NCI-H2227 treated with DMSO at 0.1 percent for 48 hours (cell line): ENCODE measurements around the gene TENM4.

Experiments used
- DNase-seq: peaks from one replicate; lab custom pipeline; 2025; lab: John Stamatoyannopoulos, UW

The TENM4 gene

DNA sequence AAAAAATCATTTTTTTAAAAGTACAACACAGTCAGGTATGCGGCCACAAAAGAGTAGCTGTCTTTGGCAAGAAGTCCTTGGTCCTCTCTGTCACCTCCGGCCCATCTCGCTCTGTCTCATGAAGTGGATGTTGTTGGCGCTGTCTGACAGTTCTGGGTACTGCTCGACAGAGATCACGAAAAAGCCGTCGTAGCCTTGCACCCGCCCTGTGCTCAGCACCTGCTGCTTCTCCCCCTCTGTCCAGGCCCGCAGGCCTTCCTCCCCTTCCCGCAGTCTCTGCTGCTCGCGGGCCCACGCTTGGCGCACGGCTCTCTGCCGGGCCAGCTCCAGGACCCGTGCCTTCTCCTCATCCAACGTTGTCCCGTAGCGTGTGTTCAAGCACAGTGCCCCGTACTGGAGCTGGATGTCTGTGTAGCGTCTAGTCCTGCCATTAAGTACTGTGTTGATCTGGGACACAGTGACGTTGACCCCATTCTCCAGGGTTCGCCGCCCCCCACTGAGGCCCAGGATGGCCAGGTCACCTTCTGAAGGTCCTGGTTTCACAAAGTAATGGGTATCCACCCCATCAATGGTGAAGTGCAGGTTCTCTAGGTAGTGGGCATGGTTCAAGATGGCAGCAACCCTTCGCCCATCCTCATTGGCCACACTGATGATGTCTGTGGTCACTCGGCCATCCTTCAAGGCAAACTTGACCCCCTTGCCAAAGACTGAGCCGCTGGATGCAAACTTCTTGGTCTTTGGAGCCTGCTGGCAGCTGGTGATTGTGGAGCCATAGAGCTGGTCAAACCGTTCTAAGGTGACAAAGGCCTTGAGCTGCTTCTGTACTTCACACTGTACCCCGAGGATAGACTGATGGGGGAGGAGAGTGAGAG is 782.6 kb downstream of the TENM4 start:
- no peak for DNase-seq

DNA sequence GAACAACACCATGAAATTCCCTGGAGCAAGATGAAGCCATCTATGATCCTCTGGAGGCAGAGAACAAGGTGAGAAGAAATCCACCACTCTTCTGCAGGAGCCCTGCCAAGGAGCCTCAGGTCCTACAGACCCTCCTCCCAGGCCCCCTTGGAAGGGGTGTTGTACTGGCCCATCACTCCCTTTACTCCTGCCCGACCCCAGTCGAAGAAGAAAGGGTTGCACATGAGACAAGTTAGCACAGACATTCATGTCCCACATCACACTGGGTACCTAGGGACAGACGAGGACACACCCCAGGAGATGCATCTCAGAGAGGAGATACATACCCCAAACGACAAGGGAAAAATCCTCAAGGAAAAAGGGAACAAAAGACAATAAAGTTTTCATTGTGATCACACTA is 783.4 kb downstream of the TENM4 start:
- no peak for DNase-seq

DNA sequence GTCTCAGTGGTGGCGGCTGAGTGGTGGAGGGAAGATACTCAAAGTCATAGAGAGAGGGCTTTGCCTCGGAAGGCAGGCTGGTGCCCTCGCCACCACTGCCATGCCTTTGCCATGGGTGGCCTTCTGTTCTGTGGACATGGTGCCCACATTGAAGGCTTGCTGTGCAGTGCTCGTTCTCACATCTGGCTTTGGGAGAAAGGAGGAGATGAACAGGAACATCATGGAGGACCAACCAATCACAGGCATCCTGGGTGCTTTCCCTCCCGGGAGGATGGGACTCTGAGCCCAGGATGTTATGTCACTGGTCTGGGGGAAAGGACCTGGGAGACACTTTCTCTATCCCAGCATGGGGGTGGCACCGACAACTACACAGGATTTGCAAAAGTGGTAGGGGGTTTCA is 783.8 kb downstream of the TENM4 start:
- DNase-seq: no peak

DNA sequence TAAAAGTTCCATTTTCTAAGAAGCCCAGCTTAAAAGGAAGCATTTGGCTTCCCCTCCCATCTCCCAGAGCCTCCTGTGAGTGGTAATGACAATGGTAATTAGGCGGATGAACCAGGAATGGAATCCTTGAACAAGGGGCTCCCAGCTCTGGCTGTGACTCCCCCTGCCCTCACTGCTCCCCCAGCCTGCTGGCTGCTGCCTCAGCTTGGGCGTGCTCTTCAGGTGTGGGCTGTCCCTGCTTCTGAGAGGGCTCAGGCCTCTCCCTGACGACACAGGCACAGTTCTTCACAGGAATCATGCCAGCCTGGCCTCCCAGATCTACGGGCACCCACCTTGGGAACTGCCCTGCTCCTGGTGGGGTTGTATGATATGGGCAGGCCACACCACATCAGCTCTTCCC is 784.5 kb downstream of the TENM4 start:
- DNase-seq: no peak

DNA sequence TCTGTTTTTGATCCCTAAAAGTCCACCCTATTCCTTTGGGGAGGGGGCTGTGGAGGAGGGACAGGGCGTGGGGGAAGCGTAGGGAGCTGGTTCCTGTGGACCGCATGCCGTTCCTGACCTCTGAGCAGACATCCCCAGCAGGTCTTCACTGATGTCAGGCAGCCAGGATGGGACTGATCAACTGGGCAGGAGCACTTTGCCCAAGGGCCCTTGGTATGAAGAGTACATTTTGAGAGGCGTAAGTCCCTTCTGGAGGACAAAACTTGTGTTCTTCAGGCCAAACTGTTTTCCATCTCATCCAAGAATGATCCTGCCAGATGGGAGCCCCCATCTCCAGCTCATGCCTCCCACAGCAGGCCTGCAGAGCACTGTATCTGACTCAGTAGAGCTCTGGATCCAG is 785.3 kb downstream of the TENM4 start:
- DNase-seq: no peak

DNA sequence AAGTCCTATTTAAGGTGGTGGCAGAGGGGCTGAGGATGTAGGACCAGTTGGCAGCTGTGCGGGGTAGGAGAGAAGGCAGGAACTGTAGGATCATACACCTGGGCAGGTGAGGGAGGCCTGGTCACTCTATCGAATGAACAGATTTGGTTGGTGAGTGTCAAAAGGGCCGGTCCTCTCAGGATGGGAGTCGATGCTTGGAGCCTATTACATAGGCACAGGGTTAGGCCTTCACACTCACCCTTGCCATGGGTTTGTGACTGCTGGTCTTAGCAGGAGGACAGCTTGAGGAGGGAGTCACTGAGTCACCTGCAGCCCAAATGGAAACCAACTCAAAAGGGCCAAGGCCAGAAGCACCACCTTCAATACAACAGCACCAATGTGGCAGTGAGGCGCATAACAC is 786.0 kb downstream of the TENM4 start:
- no peak for DNase-seq

DNA sequence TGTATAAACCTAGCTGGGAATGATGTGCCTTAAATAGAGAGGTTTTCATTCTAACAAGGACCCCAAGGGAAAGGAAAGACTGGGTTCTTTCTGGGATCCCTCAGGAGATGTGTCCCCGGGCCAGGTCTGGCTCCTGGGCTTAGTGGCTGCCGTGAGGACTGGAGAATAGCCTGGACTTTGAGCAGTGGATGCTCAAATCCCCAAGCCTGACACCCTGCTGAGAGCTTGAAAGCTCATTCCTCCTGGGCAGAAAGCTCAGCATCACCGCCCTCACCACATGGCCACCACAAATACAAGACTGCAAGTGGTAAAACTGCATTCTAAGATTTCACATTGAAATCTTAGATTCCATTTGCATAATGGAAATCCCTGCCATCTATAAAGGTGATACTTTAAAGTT is 786.8 kb downstream of the TENM4 start:
- no peak for DNase-seq

DNA sequence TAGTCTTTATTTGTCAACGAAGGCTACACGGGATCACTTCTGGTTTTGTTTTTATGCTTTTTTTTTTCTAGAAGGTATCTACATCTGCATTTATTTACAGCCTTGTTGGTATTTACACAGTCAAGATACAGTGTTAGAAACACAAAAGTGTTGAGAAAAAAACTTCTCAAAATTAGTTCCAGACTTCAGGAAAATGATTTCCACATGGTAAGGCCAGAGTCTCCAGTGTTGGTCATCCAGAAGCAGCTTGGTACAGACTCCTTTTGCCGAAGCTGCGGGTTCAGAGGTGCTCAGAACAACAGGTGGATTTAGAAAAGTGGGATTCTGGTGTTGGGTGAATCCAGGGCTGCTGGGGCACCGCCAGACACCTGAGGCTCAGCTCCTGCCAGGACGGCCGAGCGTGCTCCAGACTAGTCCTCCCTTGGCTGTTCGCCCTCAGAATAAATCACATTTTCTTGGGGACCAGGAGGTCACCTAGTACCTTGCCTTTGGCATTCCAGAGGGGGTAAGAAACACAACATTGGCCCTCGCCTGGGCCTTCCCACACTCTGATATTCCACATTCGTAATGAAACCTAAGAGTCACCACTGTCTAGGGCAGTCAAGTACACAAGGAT is 787.4 kb downstream of the TENM4 start:
- no peak for DNase-seq

DNA sequence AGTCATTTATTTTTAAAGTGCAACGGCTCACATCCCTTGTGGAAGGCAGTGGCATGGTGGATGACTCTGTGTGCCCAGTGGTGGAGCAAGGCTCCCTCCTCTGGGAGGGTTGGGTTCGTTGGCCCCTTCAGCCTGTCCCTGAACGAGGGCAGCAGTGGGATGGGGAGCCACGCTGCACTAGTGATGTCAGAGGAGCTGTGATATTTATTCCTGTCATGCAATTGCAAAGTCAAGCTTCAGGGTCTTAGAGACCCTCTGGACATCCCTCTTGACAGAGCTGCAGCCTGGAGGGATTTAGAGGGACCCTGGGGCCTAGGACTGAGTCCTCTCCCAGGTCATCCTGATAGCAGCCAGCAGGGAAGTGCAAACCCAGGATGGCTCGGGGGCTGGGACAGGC is 788.0 kb downstream of the TENM4 start:
- no peak for DNase-seq

DNA sequence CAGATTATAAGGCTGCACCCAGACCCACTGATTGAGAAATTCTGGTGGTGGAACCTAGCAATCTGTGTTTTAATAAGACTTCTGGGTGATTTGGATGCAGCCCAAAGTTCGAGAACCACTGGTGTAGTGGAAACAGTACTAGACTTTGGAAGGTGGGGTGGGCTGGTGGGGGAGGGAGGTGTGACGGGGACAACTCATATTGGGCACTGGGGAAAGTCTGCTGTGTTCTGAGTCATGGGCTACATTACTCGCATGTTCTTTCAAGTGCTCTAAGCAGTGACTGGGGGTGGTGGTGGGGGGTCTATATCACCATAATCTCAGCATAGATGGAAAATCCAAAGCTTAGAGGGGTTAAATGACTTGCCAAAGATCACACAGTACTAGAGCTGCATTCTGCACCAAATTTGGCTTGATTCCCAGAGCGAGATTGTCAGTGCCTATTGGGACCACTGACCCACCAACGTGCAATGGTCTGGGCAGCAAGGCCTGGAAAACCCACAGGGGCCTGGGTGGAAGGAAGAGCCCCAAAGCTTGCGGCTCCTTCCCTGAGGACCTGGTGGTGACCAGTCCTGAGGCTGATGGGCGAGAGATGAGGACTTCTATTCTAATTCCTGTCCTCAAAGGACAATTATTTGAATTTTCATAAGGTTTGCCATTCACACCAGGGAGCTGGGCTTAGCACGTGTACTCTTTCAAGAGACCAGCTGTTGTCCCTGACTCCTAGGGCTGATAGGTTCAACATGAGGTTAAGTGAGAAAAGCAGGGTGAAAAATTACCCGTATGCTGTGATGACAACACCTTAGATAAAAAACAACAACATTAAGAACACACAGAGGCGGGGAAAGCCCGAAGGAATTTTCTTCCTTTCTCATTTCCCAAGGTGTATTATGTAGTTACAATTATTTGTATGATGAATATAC is 788.6 kb downstream of the TENM4 start:
- no peak for DNase-seq

DNA sequence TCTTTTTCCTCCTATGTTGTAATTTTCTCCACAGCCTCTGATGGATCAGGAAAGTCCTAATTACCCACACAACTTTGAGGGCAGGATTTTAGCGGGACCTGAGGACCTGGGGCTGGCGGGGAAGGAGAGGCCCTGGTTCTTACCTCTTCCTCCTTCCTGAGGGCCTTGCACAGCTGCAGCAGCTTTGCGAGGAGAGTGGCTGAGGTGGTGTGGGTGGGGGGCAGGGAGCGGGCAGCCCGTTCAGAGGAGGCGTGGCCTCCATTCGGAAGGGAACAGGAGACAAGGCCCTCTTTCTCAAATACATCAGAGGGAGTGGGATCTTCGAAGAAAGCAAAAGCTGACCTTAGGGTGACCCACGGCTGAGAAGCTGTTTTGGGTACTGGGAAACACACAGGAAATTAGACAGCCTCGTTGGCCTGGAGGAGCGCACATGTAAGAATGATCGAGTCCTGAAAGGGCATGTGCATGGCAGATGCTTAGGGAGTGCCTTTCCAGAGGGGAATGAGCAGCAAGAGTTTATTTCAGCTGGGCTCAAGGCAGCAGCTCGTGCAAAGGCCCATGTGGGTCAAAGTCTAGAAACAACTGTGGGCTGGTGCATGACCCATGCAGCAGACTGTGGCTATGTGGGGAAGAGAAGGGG is 789.6 kb downstream of the TENM4 start:
- no peak for DNase-seq

DNA sequence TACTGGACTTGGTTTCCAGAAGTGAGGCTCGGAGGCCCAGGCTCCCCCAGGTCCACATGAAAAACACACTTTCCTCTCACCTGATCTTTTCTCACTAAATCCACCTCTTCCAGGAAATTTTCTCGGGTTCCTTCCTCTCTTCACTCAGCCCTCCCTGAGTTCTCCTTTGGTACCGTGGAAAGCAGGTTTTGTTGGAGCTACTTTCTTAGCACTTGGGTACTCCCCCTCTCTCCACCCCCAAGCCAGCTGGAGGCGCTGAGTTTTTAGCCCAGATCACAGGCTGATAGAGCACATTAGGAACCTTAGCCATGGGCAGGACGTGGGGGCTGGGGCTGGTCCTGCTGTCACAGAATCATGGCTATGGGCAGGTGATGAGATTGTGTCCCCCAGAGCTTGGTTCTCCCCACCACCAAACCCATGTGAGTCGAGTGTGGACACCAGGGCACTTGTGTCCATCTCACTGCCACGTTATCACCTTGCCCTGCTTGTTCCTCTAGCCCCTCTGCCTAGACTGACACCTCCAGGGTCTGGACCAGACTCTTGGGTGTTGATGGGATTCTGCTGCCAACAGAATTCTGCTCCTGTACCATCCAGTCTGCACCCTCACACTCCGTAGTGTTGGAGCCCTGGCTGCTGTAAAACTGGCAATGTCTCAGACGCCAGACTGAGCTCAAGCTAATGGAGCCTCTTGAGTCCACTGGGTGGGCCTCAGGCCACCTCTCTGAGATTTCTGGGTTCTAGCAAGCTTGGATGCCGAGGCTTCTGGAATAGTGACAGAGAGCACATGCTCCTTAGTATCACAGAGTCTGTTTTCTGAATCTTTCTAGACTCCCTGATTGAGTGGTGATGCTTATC is 791.2 kb downstream of the TENM4 start:
- DNase-seq: no peak

DNA sequence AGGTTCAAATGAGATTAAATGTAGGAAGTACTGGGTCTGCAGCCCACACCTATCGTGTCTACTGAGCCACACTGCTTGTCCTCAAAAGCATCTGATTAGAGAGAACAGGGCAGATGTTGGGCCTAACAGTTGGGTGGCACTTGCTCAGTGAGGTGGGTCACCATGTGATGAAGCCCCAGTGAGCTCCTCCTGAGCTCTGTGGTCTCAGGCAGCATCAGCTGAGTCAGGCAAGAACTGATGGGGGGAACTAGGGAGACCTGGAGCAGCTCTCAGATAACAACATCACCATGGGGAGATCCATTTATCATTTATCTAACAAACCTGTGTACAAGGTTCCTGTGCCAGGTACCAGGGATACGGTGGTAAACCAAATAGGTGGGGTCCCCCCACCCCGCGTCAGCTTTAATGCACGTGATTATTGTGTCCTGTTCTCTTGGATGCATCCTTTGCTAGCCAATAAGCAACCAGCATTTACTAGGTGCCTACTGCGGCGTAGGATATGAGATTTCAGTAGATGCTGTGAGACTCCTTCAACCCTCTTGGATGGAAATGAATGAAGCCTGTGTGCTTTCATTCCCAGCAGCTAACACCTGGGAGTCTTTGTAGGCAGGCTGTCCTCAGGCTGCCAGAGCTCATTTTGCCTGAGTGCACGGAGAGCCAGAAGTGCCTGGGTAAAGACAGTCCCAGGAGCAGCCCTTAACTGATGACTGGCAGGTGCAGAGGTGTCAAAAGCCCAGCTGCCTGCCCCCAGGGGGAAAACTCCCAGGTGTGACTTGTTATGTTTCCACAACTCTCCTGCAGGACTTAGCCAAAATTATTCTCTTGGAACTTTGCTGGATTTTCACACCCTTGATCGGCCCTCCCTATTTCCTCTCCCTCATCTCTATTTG is 792.6 kb downstream of the TENM4 start:
- DNase-seq: no peak

DNA sequence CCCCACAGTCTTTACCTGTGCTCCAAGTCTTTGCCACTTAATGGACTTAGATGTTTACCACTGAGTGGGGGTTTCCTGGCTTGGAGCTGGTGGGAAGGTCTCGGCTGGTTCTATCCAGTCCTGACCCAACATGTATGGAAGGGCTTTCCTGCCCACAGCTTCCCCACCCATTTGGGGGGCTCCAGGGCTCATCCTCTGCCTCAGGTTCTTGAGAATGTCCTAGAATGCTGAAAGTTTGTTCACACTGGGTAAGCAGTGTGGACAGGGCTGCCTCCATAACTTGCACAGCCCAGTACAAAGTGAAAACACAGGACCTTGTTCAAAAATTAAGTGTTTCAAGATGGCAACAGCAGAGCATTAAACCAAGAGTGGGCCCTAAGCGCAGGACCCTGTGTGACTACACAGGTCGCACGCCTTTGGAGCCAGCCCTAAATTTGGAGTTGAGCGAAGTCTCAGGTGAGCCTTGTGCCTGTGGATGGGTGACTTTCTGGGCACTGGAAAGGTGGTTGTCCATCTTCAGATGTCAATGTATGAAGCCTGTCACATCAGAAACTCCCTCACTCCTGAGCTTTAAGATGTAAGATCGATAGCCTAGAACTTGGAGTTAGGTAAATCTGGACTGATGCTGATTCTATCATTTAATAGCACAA is 793.4 kb downstream of the TENM4 start:
- no peak for DNase-seq

DNA sequence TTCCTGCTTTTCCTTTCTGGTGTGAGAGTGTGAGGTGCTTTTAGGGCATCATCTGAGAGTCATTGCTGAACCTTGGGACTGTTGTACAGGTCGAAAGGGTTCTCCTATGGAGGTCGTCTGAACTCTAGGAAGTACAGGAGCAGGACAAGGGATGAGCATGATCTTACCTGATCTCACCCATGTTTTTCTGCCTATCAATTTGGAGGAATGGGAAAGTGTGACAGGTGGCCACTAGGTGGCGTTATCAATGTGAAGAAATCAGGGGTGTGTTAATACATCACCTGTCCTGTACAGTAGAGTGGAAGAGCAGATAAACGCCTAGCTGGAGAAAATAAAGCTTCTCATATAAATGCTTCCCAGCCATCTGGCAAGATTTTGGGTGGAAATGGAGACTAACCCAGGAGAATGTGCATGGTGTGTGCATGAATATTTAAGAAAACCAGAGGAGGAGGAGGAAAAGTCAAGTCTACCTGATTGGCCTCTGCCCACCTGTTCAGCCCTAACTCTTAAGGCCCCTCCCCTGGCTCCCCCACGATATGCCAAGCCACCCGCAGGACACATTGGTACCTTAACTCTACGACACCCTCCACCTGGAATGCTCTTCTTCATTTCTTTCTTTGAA is 794.2 kb downstream of the TENM4 start:
- peak; percentile 36 for DNase-seq

DNA sequence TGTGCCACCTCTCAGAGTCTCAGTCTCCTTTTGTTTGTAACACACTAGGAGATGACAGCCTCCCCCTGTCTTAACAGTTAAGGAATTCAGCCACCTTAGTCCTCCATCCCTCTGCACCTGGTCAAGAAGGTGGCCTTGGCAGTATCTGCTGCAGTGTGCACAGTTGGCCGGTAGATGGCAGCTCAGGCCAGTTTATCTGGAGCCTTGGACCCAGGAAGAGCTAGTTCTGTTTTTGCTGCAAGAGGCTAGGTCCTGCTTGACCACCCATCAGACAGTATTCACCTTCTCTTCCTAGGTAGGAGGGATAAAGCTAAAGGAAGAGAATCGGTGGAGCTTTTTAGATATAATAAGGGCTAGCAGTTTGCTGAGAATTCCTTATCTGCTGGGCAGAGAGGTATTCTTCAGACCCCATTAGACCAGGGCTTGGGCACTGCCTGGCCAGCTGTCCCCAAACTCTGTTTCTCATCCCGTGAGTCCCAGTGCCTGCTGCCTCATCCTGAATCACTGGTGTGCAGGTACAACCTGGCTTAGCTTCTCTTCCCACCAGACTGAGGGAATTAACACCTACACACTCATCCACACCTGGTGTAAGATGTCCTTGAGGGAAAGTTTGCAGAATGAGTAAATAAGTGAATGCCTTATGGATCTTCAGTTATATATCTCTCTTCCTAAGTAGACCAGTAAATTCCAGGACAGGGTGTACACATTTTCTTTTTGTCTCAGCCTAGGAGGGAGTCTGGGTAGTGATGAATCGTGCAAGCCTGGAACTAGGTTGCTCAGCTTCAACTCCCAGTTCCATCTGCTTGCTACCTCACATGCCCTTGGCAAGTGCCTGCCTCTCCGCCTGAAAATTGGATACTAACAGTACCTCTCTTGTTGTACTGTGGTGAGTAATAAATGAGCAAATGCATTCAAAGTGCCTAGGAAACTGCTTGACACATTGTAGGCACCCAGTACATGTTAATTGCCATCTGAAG is 795.3 kb downstream of the TENM4 start:
- DNase-seq: peak; percentile 78

DNA sequence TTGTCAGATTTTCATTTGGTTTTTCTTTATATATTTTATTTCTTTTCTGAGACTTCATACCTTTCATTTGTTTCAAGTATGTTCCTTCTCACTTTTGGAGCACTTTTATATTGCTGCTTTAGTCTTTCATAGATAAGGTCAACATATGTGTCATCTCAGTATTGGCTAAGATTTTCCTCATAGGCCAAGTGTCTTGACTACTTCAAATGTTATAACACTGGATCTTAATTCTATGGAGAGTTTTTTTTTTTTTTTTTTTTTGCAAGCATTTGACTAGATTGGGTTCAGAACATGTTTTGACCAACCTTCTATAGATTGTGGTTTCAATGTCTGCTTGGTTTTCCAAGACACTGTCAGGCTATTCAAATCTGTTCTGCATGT is 797.2 kb downstream of the TENM4 start:
- DNase-seq: no peak
